Neural cell (in vitro differentiated cells): ENCODE measurements around the gene WARS2.

Experiments
- EZH2 ChIP-seq: fragments of 200-600, 300-800 bp; shearing (Covaris generic), sonication (generic); IDR thresholded peaks from 2 replicates; pipeline ENCODE4 v1.6.1; 2014; ENCODE audit warnings: antibody characterized with exemption, low read length, borderline replicate concordance, mild to moderate bottlenecking; ENCODE audit not compliant: insufficient read depth, poor library complexity, severe bottlenecking
- POLR2AphosphoS5 ChIP-seq: IDR thresholded peaks from 2 replicates; pipeline ENCODE4 v1.6.1; 2012
- TAF1 ChIP-seq: IDR thresholded peaks from 2 replicates; pipeline ENCODE4 v1.6.1; 2012; ENCODE audit warnings: low read depth
- TF ChIP-seq, protein P1 (sequence below): fragments of 450-650 bp; IDR thresholded peaks from 2 replicates; pipeline ENCODE4 v1.5.1; 2014; ENCODE audit warnings: antibody characterized with exemption, mild to moderate bottlenecking, moderate library complexity; ENCODE audit not compliant: poor library complexity, severe bottlenecking
- TF ChIP-seq, protein P2 (sequence below): IDR thresholded peaks from 2 replicates; pipeline ENCODE4 v1.6.1; 2012; ENCODE audit warnings: borderline replicate concordance

- TF ChIP-seq, protein P1, sequence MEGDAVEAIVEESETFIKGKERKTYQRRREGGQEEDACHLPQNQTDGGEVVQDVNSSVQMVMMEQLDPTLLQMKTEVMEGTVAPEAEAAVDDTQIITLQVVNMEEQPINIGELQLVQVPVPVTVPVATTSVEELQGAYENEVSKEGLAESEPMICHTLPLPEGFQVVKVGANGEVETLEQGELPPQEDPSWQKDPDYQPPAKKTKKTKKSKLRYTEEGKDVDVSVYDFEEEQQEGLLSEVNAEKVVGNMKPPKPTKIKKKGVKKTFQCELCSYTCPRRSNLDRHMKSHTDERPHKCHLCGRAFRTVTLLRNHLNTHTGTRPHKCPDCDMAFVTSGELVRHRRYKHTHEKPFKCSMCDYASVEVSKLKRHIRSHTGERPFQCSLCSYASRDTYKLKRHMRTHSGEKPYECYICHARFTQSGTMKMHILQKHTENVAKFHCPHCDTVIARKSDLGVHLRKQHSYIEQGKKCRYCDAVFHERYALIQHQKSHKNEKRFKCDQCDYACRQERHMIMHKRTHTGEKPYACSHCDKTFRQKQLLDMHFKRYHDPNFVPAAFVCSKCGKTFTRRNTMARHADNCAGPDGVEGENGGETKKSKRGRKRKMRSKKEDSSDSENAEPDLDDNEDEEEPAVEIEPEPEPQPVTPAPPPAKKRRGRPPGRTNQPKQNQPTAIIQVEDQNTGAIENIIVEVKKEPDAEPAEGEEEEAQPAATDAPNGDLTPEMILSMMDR: no peak
- TF ChIP-seq EZH2 (no peak), TAF1 (no peak), POLR2AphosphoS5 (no peak)
- TF ChIP-seq, protein P2, sequence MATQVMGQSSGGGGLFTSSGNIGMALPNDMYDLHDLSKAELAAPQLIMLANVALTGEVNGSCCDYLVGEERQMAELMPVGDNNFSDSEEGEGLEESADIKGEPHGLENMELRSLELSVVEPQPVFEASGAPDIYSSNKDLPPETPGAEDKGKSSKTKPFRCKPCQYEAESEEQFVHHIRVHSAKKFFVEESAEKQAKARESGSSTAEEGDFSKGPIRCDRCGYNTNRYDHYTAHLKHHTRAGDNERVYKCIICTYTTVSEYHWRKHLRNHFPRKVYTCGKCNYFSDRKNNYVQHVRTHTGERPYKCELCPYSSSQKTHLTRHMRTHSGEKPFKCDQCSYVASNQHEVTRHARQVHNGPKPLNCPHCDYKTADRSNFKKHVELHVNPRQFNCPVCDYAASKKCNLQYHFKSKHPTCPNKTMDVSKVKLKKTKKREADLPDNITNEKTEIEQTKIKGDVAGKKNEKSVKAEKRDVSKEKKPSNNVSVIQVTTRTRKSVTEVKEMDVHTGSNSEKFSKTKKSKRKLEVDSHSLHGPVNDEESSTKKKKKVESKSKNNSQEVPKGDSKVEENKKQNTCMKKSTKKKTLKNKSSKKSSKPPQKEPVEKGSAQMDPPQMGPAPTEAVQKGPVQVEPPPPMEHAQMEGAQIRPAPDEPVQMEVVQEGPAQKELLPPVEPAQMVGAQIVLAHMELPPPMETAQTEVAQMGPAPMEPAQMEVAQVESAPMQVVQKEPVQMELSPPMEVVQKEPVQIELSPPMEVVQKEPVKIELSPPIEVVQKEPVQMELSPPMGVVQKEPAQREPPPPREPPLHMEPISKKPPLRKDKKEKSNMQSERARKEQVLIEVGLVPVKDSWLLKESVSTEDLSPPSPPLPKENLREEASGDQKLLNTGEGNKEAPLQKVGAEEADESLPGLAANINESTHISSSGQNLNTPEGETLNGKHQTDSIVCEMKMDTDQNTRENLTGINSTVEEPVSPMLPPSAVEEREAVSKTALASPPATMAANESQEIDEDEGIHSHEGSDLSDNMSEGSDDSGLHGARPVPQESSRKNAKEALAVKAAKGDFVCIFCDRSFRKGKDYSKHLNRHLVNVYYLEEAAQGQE: no peak
These were observed 64.8 kb downstream of the WARS2 start for GRCh38 chr1:119075614-119076013.
